Duodenal mucosa (tissue), 2 donors: ENCODE data around the gene CIB1.
A peak's percentile ranks its signal among the peaks of the same experiment; 100 is the strongest.

Experiments used
- H3K27ac ChIP-seq: one replicate; pipeline ENCODE4 v1.7.0; 2013; ENCODE audit warnings: low read depth, low read length
- H3K27me3 ChIP-seq, 2 donors: one replicate each; pipeline ENCODE4 v1.7.0; 2013; ENCODE audit warnings: low read length in 2 of 2, control low read depth in 1 of 2; ENCODE audit not compliant: insufficient read depth in 2 of 2, control insufficient read depth in 1 of 2
- H3K36me3 ChIP-seq, 2 donors: one replicate each; pipeline ENCODE4 v1.7.0; 2013; ENCODE audit warnings: low read length in 2 of 2, control low read depth in 1 of 2; ENCODE audit not compliant: insufficient read depth in 2 of 2, control insufficient read depth in 1 of 2
- H3K4me1 ChIP-seq, 2 donors: one replicate each; pipeline ENCODE4 v1.7.0; 2013; ENCODE audit warnings: low read length in 2 of 2, control low read depth in 1 of 2; ENCODE audit not compliant: insufficient read depth in 2 of 2, control insufficient read depth in 1 of 2
- H3K4me3 ChIP-seq, 2 donors: one replicate each; pipeline ENCODE4 v1.7.0; 2013; ENCODE audit warnings: low read length in 2 of 2, low read depth in 1 of 2
- H3K9ac ChIP-seq, 2 donors: one replicate each; pipeline ENCODE4 v1.7.0; 2013; ENCODE audit warnings: low read length in 2 of 2, low read depth in 1 of 2
- H3K9me3 ChIP-seq, 2 donors: one replicate each; pipeline ENCODE4 v1.7.0; 2013; ENCODE audit warnings: low read length in 2 of 2, control low read depth in 1 of 2; ENCODE audit not compliant: control insufficient read depth in 1 of 2

The CIB1 gene

GRCh38 chr15:90187257-90187868 lies 46.4 kb downstream of the CIB1 start:
- H3K36me3 ChIP-seq, result no peaks in the 10 kb centered on the region
- peaks cover 46 to 50% of the 10 kb centered on the region in 2 donors for H3K4me1 ChIP-seq
- no peaks in the 10 kb centered on the region for H3K9me3 ChIP-seq
- no peaks in the 10 kb centered on the region for H3K27me3 ChIP-seq
- no peak overlapping the region for H3K4me3 ChIP-seq
- H3K27ac ChIP-seq, result no peak overlapping the region
- peak overlapping the region in 1 of 2 donors; percentile 38 for H3K9ac ChIP-seq

DNA sequence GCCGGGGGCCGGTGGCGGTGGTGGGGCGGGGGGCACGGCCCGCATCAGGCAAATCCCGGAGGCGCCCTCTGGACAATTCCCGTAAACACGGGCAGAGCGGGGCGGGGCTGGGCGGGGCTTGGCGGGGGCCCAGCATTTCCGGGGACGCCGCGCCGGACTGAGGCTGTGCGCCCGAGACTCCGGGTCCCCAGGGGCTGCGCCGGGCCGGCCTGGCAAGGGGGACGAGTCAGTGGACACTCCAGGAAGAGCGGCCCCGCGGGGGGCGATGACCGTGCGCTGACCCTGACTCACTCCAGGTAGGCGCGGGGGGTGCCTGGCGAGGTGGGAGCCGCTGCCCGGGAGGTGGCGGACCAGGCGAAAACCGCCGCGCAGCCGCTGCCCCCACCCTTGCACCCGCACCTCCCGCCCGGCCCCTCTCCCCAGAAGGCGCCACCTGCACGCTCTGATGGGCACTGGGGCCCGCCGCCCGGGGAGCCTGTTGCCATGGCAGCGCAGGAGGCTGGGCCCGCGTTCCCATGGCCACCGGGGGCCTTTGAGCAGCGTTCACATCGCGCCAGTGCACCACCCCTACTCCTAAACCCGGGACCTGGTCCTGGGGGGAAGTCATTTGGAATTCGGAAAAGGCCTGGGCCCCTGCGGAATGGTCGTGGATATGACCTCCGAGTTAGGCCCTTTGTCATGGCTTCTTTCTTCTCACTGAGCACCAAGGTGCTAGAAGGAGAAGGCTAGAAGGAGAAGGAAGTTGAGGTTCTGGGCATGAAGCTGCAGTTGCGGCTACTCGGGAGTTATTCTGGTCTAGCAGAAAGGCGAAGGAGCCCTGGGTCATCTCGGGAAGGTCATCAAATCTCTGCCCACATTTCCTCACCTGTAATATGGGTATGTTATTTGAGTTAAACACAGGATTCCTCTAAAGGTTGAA lies 48.7 kb downstream of the CIB1 start:
- H3K27me3 ChIP-seq, result no peaks in the 10 kb centered on the region
- peak overlapping the region; percentile 78 to 90 for H3K4me3 ChIP-seq
- H3K4me1 ChIP-seq, result peaks cover 23 to 27% of the 10 kb centered on the region in 2 donors
- no peaks in the 10 kb centered on the region for H3K36me3 ChIP-seq
- H3K27ac ChIP-seq, result peak overlapping the region; percentile 95
- no peaks in the 10 kb centered on the region for H3K9me3 ChIP-seq
- peak overlapping the region; percentile 82 to 91 for H3K9ac ChIP-seq

DNA sequence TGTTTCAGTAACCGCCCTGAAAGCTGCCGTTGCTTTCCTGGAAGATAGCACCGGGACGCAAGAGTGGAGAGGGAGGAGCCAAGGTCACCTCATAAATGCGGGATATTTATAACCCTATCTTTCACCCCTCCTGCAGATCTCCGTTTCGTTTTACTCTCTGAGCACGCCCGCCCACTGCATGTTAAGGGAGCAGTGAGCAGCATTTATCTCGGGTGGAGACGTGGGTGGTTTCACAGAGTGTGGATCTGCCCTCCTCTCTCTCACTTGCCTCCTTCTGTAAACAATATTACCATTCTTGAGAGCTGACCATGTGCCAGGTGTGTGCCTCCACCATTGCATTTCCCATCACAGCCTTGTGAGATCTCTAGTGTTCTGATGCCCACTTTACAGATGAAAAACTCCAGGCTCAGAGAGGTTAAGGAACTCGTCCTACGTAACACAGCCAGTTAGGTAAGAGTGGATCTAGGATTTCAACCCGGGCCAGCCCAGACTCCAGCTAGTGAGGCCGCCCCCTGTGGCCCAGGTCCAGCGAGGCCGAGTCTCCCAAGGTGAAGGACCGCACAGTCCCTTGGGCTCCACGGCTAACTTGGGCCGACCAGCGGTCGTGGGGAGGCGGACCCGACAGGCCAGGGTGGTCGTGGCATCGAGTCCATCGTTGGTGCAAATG lies 49.5 kb downstream of the CIB1 start:
- Histone ChIP-seq H3K9me3 (no peaks in the 10 kb centered on the region), H3K27me3 (no peaks in the 10 kb centered on the region), H3K27ac (peak overlapping the region; percentile 95), H3K36me3 (no peaks in the 10 kb centered on the region), H3K4me1 (peaks cover 15 to 21% of the 10 kb centered on the region in 2 donors), H3K4me3 (peak overlapping the region; percentile 50 to 78), H3K9ac (peak overlapping the region; percentile 62 to 73)

DNA sequence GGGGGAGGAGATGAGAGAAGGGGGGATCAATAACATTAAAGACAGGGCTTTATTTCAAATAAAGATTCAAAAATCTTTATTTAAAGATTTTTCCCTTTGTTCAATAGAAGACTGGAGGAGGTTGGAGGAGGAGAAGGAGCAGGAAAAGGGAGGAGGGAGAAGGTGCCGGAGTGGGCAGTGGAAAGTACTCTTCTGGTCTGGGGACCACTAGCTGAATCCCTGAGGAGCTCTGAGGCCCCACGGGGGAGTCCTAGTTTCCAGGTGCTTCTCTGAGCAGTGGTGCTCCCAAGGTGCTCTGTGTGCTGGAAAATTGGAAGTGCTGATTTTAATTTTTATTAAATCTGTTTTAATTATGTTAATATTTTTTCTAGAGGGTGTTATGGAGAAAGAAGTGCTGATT lies 52.0 kb downstream of the CIB1 start:
- no peak overlapping the region for H3K9ac ChIP-seq
- no peaks in the 10 kb centered on the region for H3K9me3 ChIP-seq
- no peak overlapping the region for H3K4me3 ChIP-seq
- H3K27ac ChIP-seq, result no peak overlapping the region
- H3K36me3 ChIP-seq, result no peaks in the 10 kb centered on the region
- peaks cover 9 to 19% of the 10 kb centered on the region in 2 donors for H3K4me1 ChIP-seq
- H3K27me3 ChIP-seq, result no peaks in the 10 kb centered on the region
